Measurements from ENCODE around the gene GATM.

The GATM gene

GRCh38 chr15:45393851-45394250, 15.5 kb upstream of the GATM start:
- TF ChIP-seq CTCF (IDR thresholded peaks at IDR 0.05) = no peak
- no peak overlapping the region for H3K4me3 Mint-ChIP-seq
- DNase-seq = no peak
- no peaks in the 10 kb centered on the region for H3K4me1 Mint-ChIP-seq
- H3K36me3 Mint-ChIP-seq (ENCODE audit: low read depth) = no peaks in the 10 kb centered on the region
- H3K27me3 Mint-ChIP-seq (ENCODE audit: low read depth, poor library complexity) = peaks cover 94% of the 10 kb centered on the region
- no peaks in the 10 kb centered on the region for H3K9me3 Mint-ChIP-seq
- no peak overlapping the region for H3K27ac Mint-ChIP-seq

GRCh38 chr15:45392584-45392855, 14.2 kb upstream of the GATM start:
- H3K9me3 Mint-ChIP-seq = no peaks in the 10 kb centered on the region
- H3K4me1 Mint-ChIP-seq = no peaks in the 10 kb centered on the region
- no peak for TF ChIP-seq CTCF (IDR thresholded peaks at IDR 0.05)
- H3K4me3 Mint-ChIP-seq = no peak overlapping the region
- peaks cover 97% of the 10 kb centered on the region for H3K27me3 Mint-ChIP-seq (ENCODE audit: low read depth, poor library complexity)
- H3K27ac Mint-ChIP-seq = no peak overlapping the region
- no peak for DNase-seq
- H3K36me3 Mint-ChIP-seq (ENCODE audit: low read depth) = no peaks in the 10 kb centered on the region

- H3K4me1 Mint-ChIP-seq = peaks cover 3% of the 10 kb centered on the region
- H3K9me3 Mint-ChIP-seq = no peaks in the 10 kb centered on the region
- no peak overlapping the region for H3K27ac Mint-ChIP-seq
- TF ChIP-seq CTCF (IDR thresholded peaks at IDR 0.05) = no peak
- no peak for DNase-seq
- peaks cover 97% of the 10 kb centered on the region for H3K27me3 Mint-ChIP-seq (ENCODE audit: low read depth, poor library complexity)
- H3K36me3 Mint-ChIP-seq (ENCODE audit: low read depth) = no peaks in the 10 kb centered on the region
- no peak overlapping the region for H3K4me3 Mint-ChIP-seq
Observed at GRCh38 chr15:45391746-45392583, 13.6 kb upstream of the GATM start.

- Mint-ChIP-seq H3K27ac (no peak overlapping the region), H3K4me1 (peaks cover 24% of the 10 kb centered on the region), H3K27me3 (ENCODE audit: low read depth, poor library complexity) (peaks cover 86% of the 10 kb centered on the region), H3K9me3 (no peaks in the 10 kb centered on the region), H3K4me3 (no peak overlapping the region), H3K36me3 (ENCODE audit: low read depth) (no peaks in the 10 kb centered on the region)
- no peak for TF ChIP-seq CTCF (IDR thresholded peaks at IDR 0.05)
- DNase-seq = no peak
Observed at GRCh38 chr15:45389351-45389750, 11.0 kb upstream of the GATM start.

- no peak for TF ChIP-seq CTCF (IDR thresholded peaks at IDR 0.05)
- Mint-ChIP-seq H3K9me3 (no peaks in the 10 kb centered on the region), H3K4me3 (no peak overlapping the region), H3K4me1 (peaks cover 26% of the 10 kb centered on the region), H3K36me3 (ENCODE audit: low read depth) (no peaks in the 10 kb centered on the region), H3K27ac (no peak overlapping the region), H3K27me3 (ENCODE audit: low read depth, poor library complexity) (peaks cover 85% of the 10 kb centered on the region)
- no peak for DNase-seq
Observed at GRCh38 chr15:45387380-45388007, 9.2 kb upstream of the GATM start.

- Mint-ChIP-seq H3K4me1 (peaks cover 26% of the 10 kb centered on the region), H3K4me3 (no peak overlapping the region), H3K9me3 (no peaks in the 10 kb centered on the region), H3K27me3 (ENCODE audit: low read depth, poor library complexity) (peaks cover 85% of the 10 kb centered on the region), H3K36me3 (ENCODE audit: low read depth) (no peaks in the 10 kb centered on the region), H3K27ac (no peak overlapping the region)
- no peak for TF ChIP-seq CTCF (IDR thresholded peaks at IDR 0.05)
- DNase-seq = no peak
Observed at GRCh38 chr15:45386974-45387373, 8.6 kb upstream of the GATM start.

All from nephron progenitor cell (in vitro differentiated cells).